Prostate gland (tissue), 2 donors: ENCODE data around the gene GRID2. TPM values are rescaled to one million over a fixed set of nuclear protein-coding genes. Genes with fewer than 3 reads are reported as not detected.
A peak's percentile ranks its signal among the peaks of the same experiment; 100 is the strongest.

ENCODE experiments used
- DNase-seq: peaks from one replicate; pipeline ENCODE4 v3.0.0-alpha.2; 2019; ENCODE audit warnings: low spot score
- H3K27ac ChIP-seq, 2 donors: fragments of 200-600 bp; sonication (generic); 2 replicates each; pipeline ENCODE4 v1.5.1; 2017 to 2019
- H3K27me3 ChIP-seq: fragments of 200-600 bp; sonication (generic); replicated peaks from 2 replicates; pipeline ENCODE4 v1.5.1; 2019; ENCODE audit not compliant: insufficient read depth
- H3K36me3 ChIP-seq, 2 donors: fragments of 200-600 bp; sonication (generic); 1 replicate in 1 of 2; 2 replicates in 1 of 2; pipeline versions ENCODE4 v1.5.1 to v1.8.1; 2017 to 2019
- H3K4me1 ChIP-seq: fragments of 200-600 bp; sonication (generic); replicated peaks from 2 replicates; pipeline ENCODE4 v1.5.1; 2019
- H3K4me3 ChIP-seq, 2 donors: fragments of 200-600 bp; sonication (generic); 2 replicates each; pipeline ENCODE4 v1.5.1; 2017 to 2019
- H3K9me3 ChIP-seq: fragments of 200-600 bp; sonication (generic); 2 replicates; pipeline ENCODE4 v1.5.1; 2017
- POLR2A ChIP-seq: fragments of 450-650 bp; IDR thresholded peaks from one replicate; pipeline ENCODE4 v1.6.1; 2016; ENCODE audit warnings: antibody characterized with exemption, mild to moderate bottlenecking
- POLR2AphosphoS5 ChIP-seq: sonication (generic); formaldehyde crosslinking; IDR thresholded peaks from one replicate; pipeline ENCODE4 v1.6.1; 2017; ENCODE audit warnings: antibody characterized with exemption
- WGBS: methylation state at CpG from one replicate; pipeline ENCODE4 v1.1.5; 2018; 5-methylcytosine and 5-hydroxymethylcytosine counted together
- intact Hi-C: fragments of 100-400 bp; cut with DNase I; formaldehyde crosslinking; loops from one replicate; pipeline ENCODE4 v1.14.2; 2022
- total RNA-seq, 2 donors: library from RNA; depleted of rRNA; stranded (reverse); fragments of >200 nt; gene quantifications; one replicate each; pipeline ENCODE4 v1.1.0, GENCODE V29; 2016
- TF ChIP-seq, protein P1 (sequence below), 4 experiments: fragments of 200-600 bp in 2 of 4; fragments of 450-650 bp in 2 of 4; sonication (generic) in 2 of 4; IDR thresholded peaks; 1 replicate in 3 of 4; 2 replicates in 1 of 4; pipeline ENCODE4 v1.5.1; 2016 to 2019; ENCODE audit warnings: antibody characterized with exemption in 4 of 4, mild to moderate bottlenecking in 2 of 4, moderate library complexity in 2 of 4

Gene GRID2
- total RNA-seq, 2 donors from 2014 or later: 0.09 to 11.0 TPM

GRCh38 chr4:93730760-93731159 is 1427.0 kb downstream of the GRID2 start:
- TF ChIP-seq, protein P1, sequence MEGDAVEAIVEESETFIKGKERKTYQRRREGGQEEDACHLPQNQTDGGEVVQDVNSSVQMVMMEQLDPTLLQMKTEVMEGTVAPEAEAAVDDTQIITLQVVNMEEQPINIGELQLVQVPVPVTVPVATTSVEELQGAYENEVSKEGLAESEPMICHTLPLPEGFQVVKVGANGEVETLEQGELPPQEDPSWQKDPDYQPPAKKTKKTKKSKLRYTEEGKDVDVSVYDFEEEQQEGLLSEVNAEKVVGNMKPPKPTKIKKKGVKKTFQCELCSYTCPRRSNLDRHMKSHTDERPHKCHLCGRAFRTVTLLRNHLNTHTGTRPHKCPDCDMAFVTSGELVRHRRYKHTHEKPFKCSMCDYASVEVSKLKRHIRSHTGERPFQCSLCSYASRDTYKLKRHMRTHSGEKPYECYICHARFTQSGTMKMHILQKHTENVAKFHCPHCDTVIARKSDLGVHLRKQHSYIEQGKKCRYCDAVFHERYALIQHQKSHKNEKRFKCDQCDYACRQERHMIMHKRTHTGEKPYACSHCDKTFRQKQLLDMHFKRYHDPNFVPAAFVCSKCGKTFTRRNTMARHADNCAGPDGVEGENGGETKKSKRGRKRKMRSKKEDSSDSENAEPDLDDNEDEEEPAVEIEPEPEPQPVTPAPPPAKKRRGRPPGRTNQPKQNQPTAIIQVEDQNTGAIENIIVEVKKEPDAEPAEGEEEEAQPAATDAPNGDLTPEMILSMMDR (IDR thresholded peaks at IDR 0.05): no peak
- TF ChIP-seq POLR2A (no peak), POLR2AphosphoS5 (no peak)
- Histone ChIP-seq H3K27me3 (no peaks in the 10 kb centered on the region), H3K36me3 (no peaks in the 10 kb centered on the region), H3K27ac (no peak overlapping the region), H3K4me3 (no peak overlapping the region), H3K4me1 (no peaks in the 10 kb centered on the region), H3K9me3 (no peaks in the 10 kb centered on the region)
- 48% methylated on average over 7 of the region's 7 CpGs for WGBS
- intact Hi-C loops: no loop called here
- DNase-seq: peak; percentile 15

- DNase-seq: no peak
- Histone ChIP-seq H3K27ac (no peak overlapping the region), H3K36me3 (no peaks in the 10 kb centered on the region), H3K27me3 (no peaks in the 10 kb centered on the region), H3K4me1 (no peaks in the 10 kb centered on the region), H3K4me3 (no peak overlapping the region), H3K9me3 (no peaks in the 10 kb centered on the region)
- intact Hi-C loops: no loop called here
- no peak for TF ChIP-seq POLR2A
- TF ChIP-seq, protein P1 (IDR thresholded peaks at IDR 0.05): no peak
- TF ChIP-seq POLR2AphosphoS5: no peak
- 74% methylated on average over 1 of the region's 1 CpG for whole genome bisulfite sequencing
Measured at GRCh38 chr4:93731456-93731855, 1427.7 kb downstream of the GRID2 start.

GRCh38 chr4:93732509-93732908 is 1428.7 kb downstream of the GRID2 start:
- Histone ChIP-seq H3K27me3 (no peaks in the 10 kb centered on the region), H3K36me3 (no peaks in the 10 kb centered on the region), H3K9me3 (no peaks in the 10 kb centered on the region), H3K4me1 (no peaks in the 10 kb centered on the region), H3K4me3 (no peak overlapping the region), H3K27ac (no peak overlapping the region)
- WGBS: 41% methylated on average over 1 of the region's 1 CpG
- intact Hi-C loops: no loop called here
- no peak for DNase-seq
- TF ChIP-seq, protein P1 (IDR thresholded peaks at IDR 0.05): no peak
- no peak for TF ChIP-seq POLR2AphosphoS5
- no peak for TF ChIP-seq POLR2A

- H3K4me3 ChIP-seq: no peak overlapping the region
- no peaks in the 10 kb centered on the region for H3K36me3 ChIP-seq
- H3K27ac ChIP-seq: no peak overlapping the region
- TF ChIP-seq, protein P1 (IDR thresholded peaks at IDR 0.05): no peak
- no peak for TF ChIP-seq POLR2AphosphoS5
- no peak for TF ChIP-seq POLR2A
- H3K4me1 ChIP-seq: no peaks in the 10 kb centered on the region
- H3K27me3 ChIP-seq: no peaks in the 10 kb centered on the region
- intact Hi-C loops: no loop called here
- no peaks in the 10 kb centered on the region for H3K9me3 ChIP-seq
- DNase-seq: no peak
Measured at GRCh38 chr4:93740890-93741289, 1437.1 kb downstream of the GRID2 start.

DNA sequence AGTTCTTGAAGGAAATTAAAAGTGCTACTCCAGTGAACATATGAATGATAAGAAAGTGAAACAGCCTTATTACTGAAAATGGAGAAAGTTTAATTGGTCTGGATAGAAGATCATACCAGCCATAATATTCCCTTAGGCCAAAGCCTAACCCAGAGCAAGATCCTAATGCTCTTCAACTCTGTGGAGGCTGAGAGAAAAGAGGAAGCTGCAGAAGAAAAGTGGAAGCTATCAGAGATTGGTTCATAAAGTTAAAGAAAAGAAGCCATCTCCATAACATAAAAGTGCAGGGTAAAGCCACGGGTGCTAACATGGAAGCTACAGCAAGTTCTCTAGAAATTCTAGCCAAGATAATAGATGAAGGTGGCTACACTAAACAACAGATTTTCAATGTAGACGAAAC is 1439.3 kb downstream of the GRID2 start:
- Histone ChIP-seq H3K4me3 (no peak overlapping the region), H3K36me3 (no peaks in the 10 kb centered on the region), H3K4me1 (no peaks in the 10 kb centered on the region), H3K27ac (no peak overlapping the region), H3K9me3 (no peaks in the 10 kb centered on the region), H3K27me3 (no peaks in the 10 kb centered on the region)
- TF ChIP-seq POLR2A (no peak), POLR2AphosphoS5 (no peak)
- TF ChIP-seq, protein P1 (IDR thresholded peaks at IDR 0.05): no peak
- intact Hi-C loops: no loop called here
- whole genome bisulfite sequencing: 93% methylated on average over 2 of the region's 2 CpGs
- no peak for DNase-seq
